HepG2 (cell line): ENCODE data around the gene GTSF1L. TPM values are rescaled to one million over a fixed set of nuclear protein-coding genes. Genes with fewer than 3 reads are reported as not detected.

ENCODE experiments used
- AKAP8 ChIP-seq: sonication (generic); formaldehyde crosslinking; IDR thresholded peaks from 2 replicates; pipeline ENCODE4 v1.5.1; 2020; ENCODE audit warnings: mild to moderate bottlenecking, missing genetic modification reagents
- ARID2 ChIP-seq: sonication (generic); formaldehyde crosslinking; IDR thresholded peaks from 2 replicates; pipeline ENCODE4 v1.8.1; 2022; ENCODE audit warnings: mild to moderate bottlenecking, missing genetic modification reagents, borderline replicate concordance
- BCL3 ChIP-seq: sonication (generic); formaldehyde crosslinking; IDR thresholded peaks from 2 replicates; pipeline ENCODE4 v1.5.1; 2020; ENCODE audit warnings: mild to moderate bottlenecking, missing genetic modification reagents, moderate library complexity
- CTCF ChIP-seq: sonication (generic); formaldehyde crosslinking; IDR thresholded peaks from 2 replicates; pipeline ENCODE4 v1.5.0; 2020; ENCODE audit warnings: mild to moderate bottlenecking, missing genetic modification reagents, moderate library complexity
- GATAD2A ChIP-seq: IDR thresholded peaks from 2 replicates; pipeline ENCODE4 v1.6.1; 2016
- MAZ ChIP-seq, 2 experiments: sonication (generic) in 1 of 2; formaldehyde crosslinking in 1 of 2; IDR thresholded peaks; 2 replicates each; pipeline versions ENCODE4 v1.5.0 to v1.6.1; 2012 to 2020; ENCODE audit warnings: low read depth in 2 of 2, mild to moderate bottlenecking in 2 of 2, borderline replicate concordance in 1 of 2, improper control_type of control experiment in 1 of 2, low read length in 1 of 2, missing genetic modification reagents in 1 of 2, moderate library complexity in 1 of 2
- PPARG ChIP-seq: conservative IDR thresholded peaks from 2 replicates; pipeline ENCODE4 v1.6.1; 2016; ENCODE audit warnings: missing biosample characterization, missing genetic modification reagents
- RAD21 ChIP-seq: fragments of 450-650 bp; formaldehyde crosslinking; IDR thresholded peaks from 2 replicates; pipeline ENCODE4 v1.5.0; 2020; ENCODE audit warnings: mild to moderate bottlenecking
- REL ChIP-seq: sonication (generic); formaldehyde crosslinking; conservative IDR thresholded peaks from 2 replicates; pipeline ENCODE4 v1.8.0; 2022; ENCODE audit warnings: mild to moderate bottlenecking, missing genetic modification reagents, moderate library complexity
- STAG1 ChIP-seq: sonication (generic); formaldehyde crosslinking; IDR thresholded peaks from 2 replicates; pipeline ENCODE4 v1.4.0; 2020; ENCODE audit warnings: missing genetic modification reagents
- TIGD3 ChIP-seq: sonication (generic); formaldehyde crosslinking; IDR thresholded peaks from 2 replicates; pipeline ENCODE4 v1.5.1; 2020; ENCODE audit warnings: mild to moderate bottlenecking, missing genetic modification reagents, borderline replicate concordance
- TRIM24 ChIP-seq: sonication (generic); formaldehyde crosslinking; IDR thresholded peaks from 2 replicates; pipeline ENCODE4 v1.8.0; 2022; ENCODE audit warnings: mild to moderate bottlenecking, missing genetic modification reagents
- U2AF1 ChIP-seq: fragments of 200-400 bp; formaldehyde crosslinking; optimal IDR thresholded peaks from 2 replicates; pipeline ENCODE3; 2017; ENCODE audit warnings: mild to moderate bottlenecking, low read depth, low read length
- U2AF2 ChIP-seq: fragments of 200-400 bp; formaldehyde crosslinking; IDR thresholded peaks from 2 replicates; pipeline ENCODE4 v1.6.1; 2017; ENCODE audit warnings: low read depth, mild to moderate bottlenecking, low read length
- ZFY ChIP-seq: sonication (generic); formaldehyde crosslinking; IDR thresholded peaks from 2 replicates; pipeline ENCODE4 v1.4.0; 2020; ENCODE audit warnings: missing genetic modification reagents
- ZNF275 ChIP-seq: sonication (generic); formaldehyde crosslinking; IDR thresholded peaks from 2 replicates; pipeline ENCODE4 v1.8.0; 2022; ENCODE audit warnings: missing genetic modification reagents, mild to moderate bottlenecking, inconsistent platforms, borderline replicate concordance
- ZNF644 ChIP-seq: IDR thresholded peaks from 2 replicates; pipeline ENCODE4 v1.6.1; 2016; ENCODE audit warnings: low read depth
- ZNF687 ChIP-seq: sonication (generic); formaldehyde crosslinking; IDR thresholded peaks from 2 replicates; pipeline ENCODE4 v1.5.1; 2020; ENCODE audit warnings: mild to moderate bottlenecking, missing genetic modification reagents, moderate library complexity
- ZNF749 ChIP-seq: sonication (generic); formaldehyde crosslinking; IDR thresholded peaks from 2 replicates; pipeline ENCODE4 v1.8.0; 2022; ENCODE audit warnings: mild to moderate bottlenecking, missing genetic modification reagents, moderate library complexity, borderline replicate concordance
- polyA plus RNA-seq, 8 experiments: library from polyadenylated mRNA; depleted of rRNA in 3 of 8; stranded (reverse) in 7 of 8; unstranded in 1 of 8; fragments of >200 nt; fragmentation: Illumina TruSeq in 4 of 8; extraction: Trizol in 4 of 8; gene quantifications; 2 replicates each; pipeline versions ENCODE4 v1.2.1 to v1.2.3, GENCODE V29; 2011 to 2016; ENCODE audit warnings: low read depth in 4 of 8, missing spikeins in 1 of 8, mixed read lengths in 1 of 8; ENCODE audit not compliant: insufficient read depth in 1 of 8
- total RNA-seq, 5 experiments: library from RNA; depleted of rRNA; stranded (reverse); fragments of >200 nt; fragmentation: Illumina TruSeq; extraction: Trizol; gene quantifications; 2 replicates each; pipeline ENCODE4 v1.2.3, GENCODE V29; 2016; ENCODE audit warnings: low read depth in 1 of 5

GTSF1L gene
- total and polyA plus RNA-seq, 2 of the 13 experiments (the other 11 are each of a cell fraction or from before 2014, with no cell fraction given) = not detected

GRCh38 chr20:43691928-43692524 is 34.8 kb downstream of the GTSF1L start (continued):
- TF ChIP-seq ZNF687 (CRISPR knock-in tag) (peak; percentile 42), AKAP8 (CRISPR knock-in tag) (no peak), BCL3 (no peak), U2AF1 (no peak), TRIM24 (CRISPR knock-in tag) (no peak), PPARG (CRISPR knock-in tag) (0 out of 2 replicates have a peak, but pooled peaks have one; percentile 12), CTCF (peak; percentile 93), STAG1 (CRISPR knock-in tag) (peak; percentile 97), TIGD3 (CRISPR knock-in tag) (no peak), ZFY (CRISPR knock-in tag) (no peak), ZNF275 (CRISPR knock-in tag) (no peak), U2AF2 (no peak), MAZ (IDR thresholded peaks at IDR 0.05; ENCODE audit: borderline replicate concordance, low read depth, low read length) (peak; percentile 46; the same call in 1 of the 2 replicates), MAZ (CRISPR knock-in tag; IDR thresholded peaks at IDR 0.05; ENCODE audit: low read depth) (0 out of 2 replicates have a peak, but pooled peaks have one; percentile 32), ZNF644 (CRISPR knock-in tag) (no peak), GATAD2A (CRISPR knock-in tag) (0 out of 2 replicates have a peak, but pooled peaks have one; percentile 13), ARID2 (CRISPR knock-in tag) (no peak), RAD21 (CRISPR knock-in tag) (peak; percentile 93), ZNF749 (CRISPR knock-in tag) (no peak), REL (CRISPR knock-in tag) (no peak)
